Right lobe of liver (tissue), 6 donors: ENCODE measurements around the gene APC2. TPM values are rescaled to one million over a fixed set of nuclear protein-coding genes. Genes with fewer than 3 reads are reported as not detected.

Source experiments
- ATAC-seq, 4 donors: fragments of 200-7000 bp; cut with Tn5 transposase; one replicate each; pipeline ENCODE4 v1.9.1; 2020; ENCODE audit warnings: mild to moderate bottlenecking in 4 of 4, moderate library complexity in 4 of 4
- DNase-seq, 3 donors: peaks; one replicate each; pipeline ENCODE4 v3.0.0-alpha.2; 2020
- H3K27ac ChIP-seq, 3 donors: fragments of 200-600 bp; one replicate each; pipeline ENCODE4 v1.8.0; 2022
- H3K27me3 ChIP-seq, 2 donors: fragments of 200-600 bp; one replicate each; pipeline ENCODE4 v1.8.0; 2022
- H3K36me3 ChIP-seq, 4 donors: fragments of 200-600 bp; sonication (generic) in 1 of 4; one replicate each; pipeline versions ENCODE4 v1.5.1 to v1.8.0; 2017 to 2022; ENCODE audit warnings: control low read depth in 1 of 4
- H3K4me1 ChIP-seq, 4 donors: fragments of 200-600 bp; sonication (generic) in 1 of 4; one replicate each; pipeline versions ENCODE4 v1.5.1 to v1.8.0; 2017 to 2022; ENCODE audit warnings: control low read depth in 1 of 4
- H3K4me3 ChIP-seq, 3 donors: fragments of 200-600 bp; one replicate each; pipeline ENCODE4 v1.8.0; 2022
- H3K9me3 ChIP-seq, 4 donors: fragments of 200-600 bp; sonication (generic) in 1 of 4; one replicate each; pipeline versions ENCODE4 v1.5.1 to v1.8.0; 2017 to 2022; ENCODE audit warnings: control low read depth in 1 of 4
- CTCF ChIP-seq, 4 donors: fragments of 200-600 bp in 3 of 4; fragments of 450-650 bp in 1 of 4; IDR thresholded peaks; one replicate each; pipeline versions ENCODE4 v1.5.1 to v1.8.0; 2016 to 2022; ENCODE audit warnings: antibody characterized with exemption in 4 of 4, mild to moderate bottlenecking in 2 of 4
- POLR2A ChIP-seq: fragments of 450-650 bp; IDR thresholded peaks from one replicate; pipeline ENCODE4 v1.6.1; 2017; ENCODE audit warnings: antibody characterized with exemption, mild to moderate bottlenecking
- WGBS: methylation state at CpG from one replicate; pipeline ENCODE4 v1.1.6; 2018; ENCODE audit warnings: low coverage, low lambda C conversion rate; ENCODE audit not compliant: insufficient coverage; ENCODE audit errors: missing lambda C conversion rate; 5-methylcytosine and 5-hydroxymethylcytosine counted together
- intact Hi-C, 2 donors: fragments of 100-400 bp; cut with DNase I; formaldehyde crosslinking; loops; one replicate each; pipeline versions ENCODE4 v1.11.2 to v1.14.1; 2022
- total RNA-seq, 6 experiments: library from RNA; depleted of rRNA in 2 of 6; stranded (reverse); fragments of >200 nt in 2 of 6; fragmentation: NEBNext Ultra II Directional in 3 of 6; extraction: Animal tissue kit (Norgen Biotek cat#: 25700) in 3 of 6; gene quantifications; one replicate each; pipeline versions ENCODE4 v1.1.0 to v1.2.4, GENCODE V29; 2016 to 2023
- donor health status: DM: no; HTN: yes; CAD: no.
- donor health status: DM: no; HTN: no; CAD: no.
- donor health status: DM: no; HTN: no; CAD: no.
- donor health status: DM: no; HTN: yes; CAD: no.
- donor health status: DM: no; HTN: yes; CAD: no.

Gene APC2
- total RNA-seq, 6 experiments from 2014 or later: 0.06 to 0.13 (median 0.06) TPM; not detected in 3

- TF ChIP-seq CTCF (IDR thresholded peaks at IDR 0.05) (no peak), POLR2A (no peak)
- Histone ChIP-seq H3K27ac (no peak overlapping the region), H3K27me3 (no peaks in the 10 kb centered on the region), H3K9me3 (no peaks in the 10 kb centered on the region), H3K4me3 (no peak overlapping the region), H3K36me3 (no peaks in the 10 kb centered on the region), H3K4me1 (no peaks in the 10 kb centered on the region)
- WGBS: 93% methylated on average over 3 of the region's 23 CpGs
- intact Hi-C loops: no loop called here
- DNase-seq: no peak
- ATAC-seq: no peak
These were observed 34.1 kb downstream of the APC2 start for GRCh38 chr19:1483979-1484428.

GRCh38 chr19:1486720-1487575 lies 37.0 kb downstream of the APC2 start:
- Histone ChIP-seq H3K27ac (no peak overlapping the region), H3K4me3 (no peak overlapping the region), H3K36me3 (no peaks in the 10 kb centered on the region), H3K27me3 (no peaks in the 10 kb centered on the region), H3K9me3 (no peaks in the 10 kb centered on the region), H3K4me1 (peaks cover 0 to 8% (median 4%) of the 10 kb centered on the region in 4 donors)
- intact Hi-C loops: no loop called here
- ATAC-seq (no peak), DNase-seq (peak in 1 of 3 donors; percentile 19)
- 91% methylated on average over 11 of the region's 56 CpGs for WGBS
- TF ChIP-seq POLR2A (no peak), CTCF (IDR thresholded peaks at IDR 0.05) (no peak)

GRCh38 chr19:1487576-1488281 lies 37.8 kb downstream of the APC2 start:
- WGBS: 85% methylated on average over 4 of the region's 40 CpGs
- H3K9me3 ChIP-seq: no peaks in the 10 kb centered on the region

GRCh38 chr19:1488282-1488601 lies 38.3 kb downstream of the APC2 start:
- H3K4me1 ChIP-seq: peaks cover 0 to 20% (median 6%) of the 10 kb centered on the region in 4 donors

More at GRCh38 chr19:1487576-1488281, 37.8 kb downstream of the APC2 start:
- H3K4me1 ChIP-seq: peaks cover 0 to 15% (median 4%) of the 10 kb centered on the region in 4 donors
- H3K4me3 ChIP-seq: no peak overlapping the region
- ATAC-seq (no peak), DNase-seq (peak in 2 of 3 donors; percentile 24 to 53)
- TF ChIP-seq POLR2A (no peak), CTCF (IDR thresholded peaks at IDR 0.05) (no peak)
- no peaks in the 10 kb centered on the region for H3K27me3 ChIP-seq
- intact Hi-C loops: no loop called here
- H3K36me3 ChIP-seq: no peaks in the 10 kb centered on the region
- H3K27ac ChIP-seq: no peak overlapping the region

More at GRCh38 chr19:1488282-1488601, 38.3 kb downstream of the APC2 start:
- ATAC-seq: no peak
- Histone ChIP-seq H3K9me3 (no peaks in the 10 kb centered on the region), H3K4me3 (no peak overlapping the region), H3K36me3 (no peaks in the 10 kb centered on the region), H3K27ac (no peak overlapping the region), H3K27me3 (no peaks in the 10 kb centered on the region)
- no peak for TF ChIP-seq POLR2A
- no peak for TF ChIP-seq CTCF (IDR thresholded peaks at IDR 0.05)
- 80% methylated on average over 6 of the region's 11 CpGs for WGBS
- no peak for DNase-seq
- intact Hi-C loops: no loop called here
